SK-N-SH (cell line): ENCODE results near the gene RGS7.
A peak's percentile ranks its signal among the peaks of the same experiment; 100 is the strongest.

Experiments
- CTCF ChIP-seq: fragments of 200-600 bp; sonication (generic); IDR thresholded peaks from 2 replicates; pipeline ENCODE4 v1.6.1; 2017; ENCODE audit warnings: antibody characterized with exemption, mild to moderate bottlenecking, moderate library complexity
- ELF1 ChIP-seq: IDR thresholded peaks from 2 replicates; pipeline ENCODE4 v1.4.0; 2012
- FOSL2 ChIP-seq: IDR thresholded peaks from 2 replicates; pipeline ENCODE4 v1.4.0; 2012; ENCODE audit warnings: low read depth, mild to moderate bottlenecking, moderate library complexity, borderline replicate concordance
- REST ChIP-seq: IDR thresholded peaks from 2 replicates; pipeline ENCODE4 v1.6.1; 2012; ENCODE audit warnings: mild to moderate bottlenecking, low read depth, low read length, moderate library complexity
- TF ChIP-seq, protein P1 (sequence below): IDR thresholded peaks from 2 replicates; pipeline ENCODE4 v1.4.0; 2012; ENCODE audit warnings: low read depth

DNA sequence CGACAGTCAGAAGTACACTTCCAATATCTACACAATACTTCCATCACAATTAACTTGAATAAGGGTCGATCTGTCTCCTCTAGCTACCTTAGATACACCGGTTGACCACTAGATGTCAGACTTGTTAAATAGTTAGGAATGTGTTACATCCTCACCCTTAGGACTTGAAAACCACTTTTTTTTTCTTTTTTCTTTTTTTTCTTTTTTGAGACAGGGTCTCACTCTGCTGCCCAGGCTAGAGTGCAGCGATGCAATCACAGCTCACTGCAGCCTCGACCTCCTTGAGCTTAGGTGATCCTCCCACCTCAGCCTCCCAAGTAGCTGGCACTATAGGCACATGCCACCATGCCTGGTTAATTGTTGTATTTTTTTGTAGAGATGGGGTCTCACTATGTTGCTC lies 624.6 kb downstream of the RGS7 start:
- no peak for TF ChIP-seq FOSL2
- TF ChIP-seq, protein P1, sequence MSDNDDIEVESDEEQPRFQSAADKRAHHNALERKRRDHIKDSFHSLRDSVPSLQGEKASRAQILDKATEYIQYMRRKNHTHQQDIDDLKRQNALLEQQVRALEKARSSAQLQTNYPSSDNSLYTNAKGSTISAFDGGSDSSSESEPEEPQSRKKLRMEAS: no peak
- peak; percentile 85 for TF ChIP-seq CTCF
- no peak for TF ChIP-seq REST
- TF ChIP-seq ELF1: no peak
